GM23338 (cell line): ENCODE measurements around the gene PHAF1. TPM values are rescaled to one million over a fixed set of nuclear protein-coding genes. Genes with fewer than 3 reads are reported as not detected.

ENCODE experiments used
- ATAC-seq: fragments of 200-7000 bp; cut with Tn5 transposase; 3 replicates; pipeline ENCODE4 v1.9.1; 2020
- DNase-seq: peaks from one replicate; pipeline ENCODE4 v3.0.0-alpha.2; 2015; ENCODE audit warnings: low spot score
- H2AFZ ChIP-seq: fragments of 200-600 bp; sonication (generic); 2 replicates; pipeline ENCODE4 v1.8.0; 2016; ENCODE audit warnings: antibody characterized with exemption, mild to moderate bottlenecking, moderate library complexity
- H3F3A ChIP-seq: fragments of 200-600 bp; sonication (generic); replicated peaks from 2 replicates; pipeline ENCODE4 v1.8.0; 2017; ENCODE audit warnings: antibody characterized with exemption, mixed run types, low read depth
- H3K27ac ChIP-seq: fragments of 200-600 bp; sonication (generic); 2 replicates; pipeline ENCODE4 v1.6.1; 2016; ENCODE audit warnings: low read depth
- H3K27me3 ChIP-seq: fragments of 200-600 bp; sonication (generic); 2 replicates; pipeline ENCODE4 v1.8.0; 2016; ENCODE audit warnings: mild to moderate bottlenecking, mixed run types, moderate library complexity; ENCODE audit not compliant: insufficient read depth
- H3K36me3 ChIP-seq: fragments of 200-600 bp; sonication (generic); 2 replicates; pipeline ENCODE4 v1.8.0; 2016; ENCODE audit warnings: mild to moderate bottlenecking; ENCODE audit not compliant: insufficient read depth
- H3K4me1 ChIP-seq: fragments of 200-600 bp; sonication (generic); 2 replicates; pipeline ENCODE4 v1.8.0; 2016; ENCODE audit warnings: mild to moderate bottlenecking, moderate library complexity; ENCODE audit not compliant: insufficient read depth
- H3K4me2 ChIP-seq: fragments of 200-600 bp; sonication (generic); 2 replicates; pipeline ENCODE4 v1.7.1; 2017; ENCODE audit warnings: mixed run types
- H3K4me3 ChIP-seq: fragments of 200-600 bp; sonication (generic); 2 replicates; pipeline ENCODE4 v1.6.1; 2016; ENCODE audit warnings: mixed run types
- H3K79me2 ChIP-seq: fragments of 200-600 bp; sonication (generic); replicated peaks from 2 replicates; pipeline ENCODE4 v1.8.0; 2017; ENCODE audit warnings: mild to moderate bottlenecking; ENCODE audit not compliant: insufficient read depth
- H3K9me2 ChIP-seq: fragments of 200-600 bp; sonication (generic); 2 replicates; pipeline ENCODE4 v1.8.0; 2017; ENCODE audit not compliant: insufficient read depth
- H4K20me1 ChIP-seq: fragments of 200-600 bp; sonication (generic); replicated peaks from 2 replicates; pipeline ENCODE4 v1.8.0; 2017; ENCODE audit warnings: mild to moderate bottlenecking; ENCODE audit not compliant: insufficient read depth
- H3K27ac Mint-ChIP-seq: 2 replicates; pipeline ENCODE4 v1.8.0; 2020; ENCODE audit warnings: inconsistent platforms, mild to moderate bottlenecking, moderate library complexity, mixed read lengths
- H3K27me3 Mint-ChIP-seq: 3 replicates; pipeline ENCODE4 v1.8.0; 2022; ENCODE audit warnings: low read depth, mild to moderate bottlenecking, moderate library complexity, mixed read lengths, inconsistent platforms; ENCODE audit not compliant: insufficient read depth, poor library complexity
- H3K36me3 Mint-ChIP-seq: 3 replicates; pipeline ENCODE4 v1.8.0; 2021; ENCODE audit warnings: low read depth, mild to moderate bottlenecking, inconsistent platforms, moderate library complexity, mixed read lengths
- H3K4me1 Mint-ChIP-seq: 3 replicates; pipeline ENCODE4 v1.8.0; 2020; ENCODE audit warnings: mild to moderate bottlenecking, inconsistent platforms, mixed read lengths
- H3K4me3 Mint-ChIP-seq: 3 replicates; pipeline ENCODE4 v1.8.0; 2021; ENCODE audit warnings: moderate library complexity, mild to moderate bottlenecking, inconsistent platforms, mixed read lengths
- H3K9me3 Mint-ChIP-seq: 3 replicates; pipeline ENCODE4 v1.8.0; 2020; ENCODE audit warnings: moderate library complexity, mild to moderate bottlenecking, inconsistent platforms, mixed read lengths
- EZH2phosphoT487 ChIP-seq: fragments of 200-600 bp; sonication (generic); IDR thresholded peaks from one replicate; pipeline ENCODE4 v1.8.1; 2018; ENCODE audit warnings: antibody characterized with exemption; ENCODE audit not compliant: unreplicated experiment
- REST ChIP-seq: IDR thresholded peaks from one replicate; pipeline ENCODE4 v1.6.1; 2018; ENCODE audit warnings: antibody characterized with exemption; ENCODE audit not compliant: unreplicated experiment
- ZNF462 ChIP-seq: fragments of 250-450 bp; sonication (Bioruptor Pico); IDR thresholded peaks from 2 replicates; pipeline ENCODE4 v1.5.0; 2020; ENCODE audit warnings: mild to moderate bottlenecking, moderate library complexity
- polyA plus RNA-seq: library from polyadenylated mRNA; unstranded; fragments of >200 nt; fragmentation: Nextera tagmentation; extraction: Ambion mirVana; gene quantifications from 2 replicates; pipeline ENCODE4 v1.2.1, GENCODE V29; 2016
- total RNA-seq: library from RNA; depleted of rRNA; stranded (reverse); fragments of >200 nt; shearing (Covaris generic); gene quantifications from 2 replicates; pipeline ENCODE4 v1.2.3, GENCODE V29; 2014

Gene PHAF1
- total and polyA plus RNA-seq, 2 experiments from 2014 or later, result 14.7 to 35.9 TPM

- no peak for TF ChIP-seq ZNF462 (CRISPR knock-in tag)
- TF ChIP-seq REST, result no peak
- TF ChIP-seq EZH2phosphoT487, result no peak
Measured at GRCh38 chr16:67114793-67115192, 5.1 kb downstream of the PHAF1 start (continued).

- Histone ChIP-seq H3K4me3 (no peak overlapping the region), H3K4me1 (peaks cover 15% of the 10 kb centered on the region), H3K9me2 (no peaks in the 10 kb centered on the region), H3K36me3 (no peaks in the 10 kb centered on the region; the same call in 1 of the 2 replicates), H3K4me2 (peak overlapping the region; percentile 42), H3K27me3 (no peaks in the 10 kb centered on the region), H3K27ac (no peak overlapping the region), H4K20me1 (peaks cover 47% of the 10 kb centered on the region), H3F3A (no peaks in the 10 kb centered on the region), H3K79me2 (peaks cover 69% of the 10 kb centered on the region), H2AFZ (no peak overlapping the region)
- DNase-seq (no peak), ATAC-seq (no peak)
- H3K4me1 Mint-ChIP-seq, result peaks cover 26% of the 10 kb centered on the region
- peaks cover 4% of the 10 kb centered on the region; the same call in 1 of the 3 replicates for H3K36me3 Mint-ChIP-seq
- H3K27me3 Mint-ChIP-seq, result peaks cover 2% of the 10 kb centered on the region
- no peak for TF ChIP-seq REST
- no peaks in the 10 kb centered on the region for H3K9me3 Mint-ChIP-seq
- H3K27ac Mint-ChIP-seq, result no peak overlapping the region
- H3K4me3 Mint-ChIP-seq, result no peak overlapping the region
Measured at GRCh38 chr16:67115639-67116038, 5.9 kb downstream of the PHAF1 start.
